Peyer's patch (tissue), 4 donors: ENCODE measurements around the gene REV3L. TPM values are rescaled to one million over a fixed set of nuclear protein-coding genes. Genes with fewer than 3 reads are reported as not detected.
"Not testable (repeated sequence)": the region's sequence is repeated elsewhere in the genome, so short reads cannot be mapped to it uniquely, and the experiment has no call there.

ENCODE experiments used
- DNase-seq, 3 donors: peaks; one replicate each; pipeline ENCODE4 v3.0.0-alpha.2; 2017 to 2019
- H3K27ac ChIP-seq, 4 donors: fragments of 200-600 bp; sonication (generic); one replicate each; pipeline ENCODE4 v1.5.1; 2016 to 2019
- H3K27me3 ChIP-seq, 2 donors: fragments of 200-600 bp; sonication (generic); one replicate each; pipeline ENCODE4 v1.5.1; 2019
- H3K36me3 ChIP-seq, 3 donors: fragments of 200-600 bp; sonication (generic); one replicate each; pipeline ENCODE4 v1.5.1; 2016 to 2019
- H3K4me1 ChIP-seq, 4 donors: fragments of 200-600 bp; sonication (generic); one replicate each; pipeline ENCODE4 v1.5.1; 2016 to 2019
- H3K4me3 ChIP-seq, 4 donors: fragments of 200-600 bp; sonication (generic); 1 replicate in 3 of 4; 2 replicates in 1 of 4; pipeline ENCODE4 v1.5.1; 2016 to 2019; ENCODE audit warnings: mild to moderate bottlenecking in 1 of 4
- H3K9me3 ChIP-seq, 4 donors: fragments of 200-600 bp; sonication (generic); one replicate each; pipeline ENCODE4 v1.5.1; 2016 to 2019; ENCODE audit warnings: mild to moderate bottlenecking in 1 of 4
- CTCF ChIP-seq, 6 experiments: fragments of 450-650 bp in 4 of 6; fragments of 200-600 bp in 2 of 6; sonication (generic) in 1 of 6; IDR thresholded peaks; one replicate each; pipeline ENCODE4 v1.5.1; 2017 to 2019; ENCODE audit warnings: antibody characterized with exemption in 6 of 6, mild to moderate bottlenecking in 3 of 6, moderate library complexity in 1 of 6
- POLR2A ChIP-seq, 2 donors: fragments of 450-650 bp; IDR thresholded peaks; one replicate each; pipeline ENCODE4 v1.5.1; 2017; ENCODE audit warnings: antibody characterized with exemption in 2 of 2, mild to moderate bottlenecking in 2 of 2, moderate library complexity in 2 of 2
- total RNA-seq, 4 donors: library from RNA; depleted of rRNA; stranded (reverse); fragments of >200 nt; gene quantifications; one replicate each; pipeline ENCODE4 v1.1.0, GENCODE V29; 2016

Gene REV3L
- total RNA-seq, 4 donors from 2014 or later: 20.5 to 50.3 (median 38.0) TPM

- no peak for TF ChIP-seq CTCF (IDR thresholded peaks at IDR 0.05)
- no peak for TF ChIP-seq POLR2A (IDR thresholded peaks at IDR 0.05)
- H3K4me3 ChIP-seq: no peak overlapping the region
- H3K27me3 ChIP-seq: no peaks in the 10 kb centered on the region
- H3K27ac ChIP-seq: no peak overlapping the region
- no peaks in the 10 kb centered on the region for H3K9me3 ChIP-seq
- no peaks in the 10 kb centered on the region for H3K4me1 ChIP-seq
- no peak for DNase-seq
- no peaks in the 10 kb centered on the region for H3K36me3 ChIP-seq
Observed at GRCh38 chr6:111520524-111520923, 37.5 kb upstream of the REV3L start.

- TF ChIP-seq CTCF (IDR thresholded peaks at IDR 0.05) (no peak), POLR2A (IDR thresholded peaks at IDR 0.05) (no peak)
- Histone ChIP-seq H3K9me3 (no peaks in the 10 kb centered on the region), H3K27me3 (no peaks in the 10 kb centered on the region), H3K27ac (no peak overlapping the region), H3K4me3 (no peak overlapping the region), H3K36me3 (no peaks in the 10 kb centered on the region), H3K4me1 (no peaks in the 10 kb centered on the region)
- DNase-seq: no peak
Observed at GRCh38 chr6:111517965-111518364, 34.9 kb upstream of the REV3L start.

- H3K4me3 ChIP-seq: no peak overlapping the region
- H3K9me3 ChIP-seq: no peaks in the 10 kb centered on the region
- TF ChIP-seq POLR2A (IDR thresholded peaks at IDR 0.05): no peak
- no peak for TF ChIP-seq CTCF (IDR thresholded peaks at IDR 0.05)
- no peaks in the 10 kb centered on the region for H3K27me3 ChIP-seq
- no peaks in the 10 kb centered on the region for H3K36me3 ChIP-seq
- no peak overlapping the region for H3K27ac ChIP-seq
- DNase-seq: no peak
- H3K4me1 ChIP-seq: no peaks in the 10 kb centered on the region
Observed at GRCh38 chr6:111515259-111515658, 32.2 kb upstream of the REV3L start.

GRCh38 chr6:111514531-111514930 lies 31.5 kb upstream of the REV3L start:
- H3K9me3 ChIP-seq, H3K27me3 ChIP-seq, DNase-seq, H3K27ac ChIP-seq, H3K36me3 ChIP-seq, H3K4me3 ChIP-seq, H3K4me1 ChIP-seq: not testable (repeated sequence)

- H3K27me3 ChIP-seq, H3K9me3 ChIP-seq, H3K36me3 ChIP-seq, H3K4me1 ChIP-seq, DNase-seq, H3K27ac ChIP-seq, H3K4me3 ChIP-seq: not testable (repeated sequence)
Observed at GRCh38 chr6:111507219-111507618, 24.2 kb upstream of the REV3L start.

- not testable (repeated sequence) for H3K27me3 ChIP-seq, H3K36me3 ChIP-seq
Observed at GRCh38 chr6:111505498-111505897, 22.5 kb upstream of the REV3L start.

GRCh38 chr6:111503660-111504059 lies 20.6 kb upstream of the REV3L start:
- Histone ChIP-seq H3K27ac (no peak overlapping the region), H3K27me3 (no peaks in the 10 kb centered on the region), H3K9me3 (no peaks in the 10 kb centered on the region), H3K36me3 (no peaks in the 10 kb centered on the region), H3K4me1 (no peaks in the 10 kb centered on the region), H3K4me3 (no peak overlapping the region)
- no peak for DNase-seq
- no peak for TF ChIP-seq CTCF (IDR thresholded peaks at IDR 0.05)
- no peak for TF ChIP-seq POLR2A (IDR thresholded peaks at IDR 0.05)

More at GRCh38 chr6:111505498-111505897, 22.5 kb upstream of the REV3L start:
- H3K4me3 ChIP-seq, H3K27ac ChIP-seq, H3K4me1 ChIP-seq, H3K9me3 ChIP-seq, DNase-seq: not testable (repeated sequence)
